ENCODE measurements around the gene TDRD6.
"Not testable (repeated sequence)": the region's sequence is repeated elsewhere in the genome, so short reads cannot be mapped to it uniquely, and the experiment has no call there.

The TDRD6 gene, protein sequence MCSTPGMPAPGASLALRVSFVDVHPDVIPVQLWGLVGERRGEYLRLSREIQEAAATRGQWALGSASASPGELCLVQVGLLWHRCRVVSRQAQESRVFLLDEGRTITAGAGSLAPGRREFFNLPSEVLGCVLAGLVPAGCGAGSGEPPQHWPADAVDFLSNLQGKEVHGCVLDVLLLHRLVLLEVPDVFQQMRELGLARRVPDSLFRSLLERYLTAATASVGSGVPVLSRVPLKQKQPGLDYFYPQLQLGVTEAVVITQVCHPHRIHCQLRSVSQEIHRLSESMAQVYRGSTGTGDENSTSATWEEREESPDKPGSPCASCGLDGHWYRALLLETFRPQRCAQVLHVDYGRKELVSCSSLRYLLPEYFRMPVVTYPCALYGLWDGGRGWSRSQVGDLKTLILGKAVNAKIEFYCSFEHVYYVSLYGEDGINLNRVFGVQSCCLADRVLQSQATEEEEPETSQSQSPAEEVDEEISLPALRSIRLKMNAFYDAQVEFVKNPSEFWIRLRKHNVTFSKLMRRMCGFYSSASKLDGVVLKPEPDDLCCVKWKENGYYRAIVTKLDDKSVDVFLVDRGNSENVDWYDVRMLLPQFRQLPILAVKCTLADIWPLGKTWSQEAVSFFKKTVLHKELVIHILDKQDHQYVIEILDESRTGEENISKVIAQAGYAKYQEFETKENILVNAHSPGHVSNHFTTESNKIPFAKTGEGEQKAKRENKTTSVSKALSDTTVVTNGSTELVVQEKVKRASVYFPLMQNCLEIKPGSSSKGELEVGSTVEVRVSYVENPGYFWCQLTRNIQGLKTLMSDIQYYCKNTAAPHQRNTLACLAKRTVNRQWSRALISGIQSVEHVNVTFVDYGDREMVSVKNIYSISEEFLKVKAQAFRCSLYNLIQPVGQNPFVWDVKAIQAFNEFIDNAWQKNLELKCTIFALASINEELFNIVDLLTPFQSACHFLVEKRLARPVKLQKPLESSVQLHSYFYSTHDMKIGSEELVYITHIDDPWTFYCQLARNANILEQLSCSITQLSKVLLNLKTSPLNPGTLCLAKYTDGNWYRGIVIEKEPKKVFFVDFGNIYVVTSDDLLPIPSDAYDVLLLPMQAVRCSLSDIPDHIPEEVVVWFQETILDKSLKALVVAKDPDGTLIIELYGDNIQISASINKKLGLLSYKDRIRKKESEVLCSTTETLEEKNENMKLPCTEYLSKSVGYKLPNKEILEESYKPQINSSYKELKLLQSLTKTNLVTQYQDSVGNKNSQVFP (N-terminal part only)

DNA sequence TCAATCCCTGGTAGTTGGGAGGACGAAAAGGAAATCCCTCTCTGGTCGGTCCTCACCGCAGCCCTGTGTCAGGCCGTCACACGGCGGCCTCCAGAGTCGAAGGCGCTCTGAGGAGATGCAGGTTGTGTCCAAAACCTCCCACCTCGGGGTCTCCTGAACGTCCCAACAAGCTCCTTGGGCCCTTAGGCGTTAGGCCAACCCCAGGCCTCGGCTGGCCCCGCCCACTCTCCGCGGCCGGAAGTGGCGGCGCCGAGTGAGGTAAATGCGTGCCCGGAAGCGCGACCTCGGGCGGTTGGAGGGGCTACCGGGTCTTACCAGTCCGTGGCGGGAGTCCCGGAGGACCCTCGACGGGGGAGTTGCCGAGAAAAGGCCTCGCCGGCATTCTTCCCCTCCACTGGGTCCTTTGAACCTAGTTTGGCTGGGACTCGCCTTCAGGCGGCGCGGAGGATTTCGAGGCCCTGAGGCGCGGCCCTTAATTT lies at the start of gene TDRD6:
TDRD6 (plus strand) TSS at position 267 of the 479 bp plus-strand sequence. CDS start 244 bp downstream, outside the sequence.
- no peak for DNase-seq

- DNase-seq, result no peak
Observed at GRCh38 chr6:46637933-46638332, 49.8 kb upstream of the TDRD6 start.

DNA sequence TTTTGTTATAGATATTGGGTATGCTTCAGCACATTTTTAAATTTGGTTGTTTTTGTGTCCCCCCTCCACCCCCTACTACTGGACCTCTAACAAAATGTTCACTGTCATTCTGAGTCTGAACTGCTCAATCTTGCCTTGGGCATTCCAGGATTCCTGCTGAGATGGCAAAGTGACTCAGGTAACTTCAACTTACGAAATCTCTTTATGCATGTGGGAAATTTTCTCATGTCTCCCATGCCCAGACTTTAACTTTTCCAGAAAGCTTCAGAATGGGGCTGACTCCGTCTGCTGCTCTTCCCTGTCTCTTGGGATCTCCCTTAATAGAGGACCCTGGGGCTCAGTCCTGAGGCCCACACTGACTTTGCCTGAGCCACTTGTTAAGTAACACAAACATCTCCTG lies 49.0 kb upstream of the TDRD6 start:
- DNase-seq, result no peak

GRCh38 chr6:46642928-46643751 lies 44.5 kb upstream of the TDRD6 start:
- no peak for DNase-seq

GRCh38 chr6:46645265-46645664 lies 42.4 kb upstream of the TDRD6 start:
- no peak for DNase-seq

GRCh38 chr6:46648108-46648507 lies 39.6 kb upstream of the TDRD6 start:
- DNase-seq, result not testable (repeated sequence)

GRCh38 chr6:46648869-46649492 lies 38.7 kb upstream of the TDRD6 start:
- DNase-seq, result no peak

DNA sequence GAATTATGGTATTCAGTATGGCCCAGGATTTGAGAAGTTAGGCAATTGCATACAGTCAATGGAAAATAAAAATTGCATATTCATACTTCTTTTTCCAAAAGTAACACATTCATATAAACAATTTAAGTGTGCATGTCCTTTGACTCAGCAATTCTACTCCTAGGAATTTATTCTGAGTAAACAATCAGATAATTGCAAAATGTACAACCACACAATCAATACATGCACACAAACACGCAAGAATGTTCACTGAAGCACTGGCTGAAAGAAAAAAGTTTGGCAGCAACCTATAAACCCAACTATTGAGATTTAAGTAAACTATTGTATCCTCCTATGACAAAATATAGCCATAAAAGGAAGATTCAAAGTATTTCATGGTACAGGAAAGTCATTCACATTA lies 36.7 kb upstream of the TDRD6 start:
- no peak for DNase-seq

- no peak for DNase-seq
Observed at GRCh38 chr6:46651816-46652215, 35.9 kb upstream of the TDRD6 start.

GRCh38 chr6:46652232-46652602 lies 35.5 kb upstream of the TDRD6 start:
- no peak for DNase-seq

GRCh38 chr6:46652603-46653438 lies 34.9 kb upstream of the TDRD6 start, which contains the start of the genes CYP39A1 and SLC25A27:
TSS of gene CYP39A1 (minus strand) at chr6:46652818. CDS start at chr6:46652582, 236 bp downstream.
TSS of gene SLC25A27 (plus strand) at chr6:46652975. CDS start at chr6:46653193, 218 bp downstream.
- DNase-seq, result peak; percentile 63

GRCh38 chr6:46653439-46654195 lies 34.1 kb upstream of the TDRD6 start:
- DNase-seq, result no peak

DNA sequence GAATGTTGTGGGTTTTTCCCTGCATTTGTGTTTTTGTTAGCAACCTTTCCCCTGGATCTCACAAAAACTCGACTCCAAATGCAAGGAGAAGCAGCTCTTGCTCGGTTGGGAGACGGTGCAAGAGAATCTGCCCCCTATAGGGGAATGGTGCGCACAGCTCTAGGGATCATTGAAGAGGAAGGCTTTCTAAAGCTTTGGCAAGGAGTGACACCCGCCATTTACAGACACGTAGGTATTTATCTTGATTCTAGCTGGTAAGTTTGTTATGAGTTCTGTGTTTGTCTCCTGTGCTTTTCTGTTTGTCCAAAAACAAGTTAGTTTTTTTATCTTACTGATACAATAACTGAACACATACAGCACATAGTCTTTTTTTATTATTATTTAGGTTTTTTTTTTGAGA lies 31.9 kb upstream of the TDRD6 start:
- DNase-seq, result no peak

- no peak for DNase-seq
Observed at GRCh38 chr6:46657642-46658041, 30.0 kb upstream of the TDRD6 start.

GRCh38 chr6:46661483-46661882 lies 26.2 kb upstream of the TDRD6 start:
- no peak for DNase-seq

GRCh38 chr6:46667377-46667776 lies 20.3 kb upstream of the TDRD6 start:
- DNase-seq, result no peak

- DNase-seq, result no peak
Observed at GRCh38 chr6:46674410-46674809, 13.3 kb upstream of the TDRD6 start.

GRCh38 chr6:46676604-46677313 lies 10.9 kb upstream of the TDRD6 start:
- DNase-seq, result no peak

DNA sequence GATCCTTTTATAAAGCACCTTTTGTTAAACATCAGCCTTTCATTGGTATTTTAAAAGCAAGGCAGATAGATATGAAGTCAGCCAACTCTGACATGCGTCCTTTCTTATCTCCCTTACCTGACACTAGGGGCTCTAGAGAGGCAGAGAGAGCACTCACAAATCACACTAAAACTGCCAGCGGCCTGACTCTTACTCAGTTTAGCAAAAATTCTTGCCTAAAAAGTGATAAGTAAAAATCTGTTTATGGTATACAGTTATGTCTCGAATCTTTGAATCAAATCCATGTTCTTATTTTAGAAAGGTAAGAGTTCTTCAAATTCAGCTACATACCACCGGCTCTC lies 10.4 kb upstream of the TDRD6 start:
- no peak for DNase-seq

All from MV-4-11 (cell line).